H9 (cell line): ENCODE results near the gene ASB4. TPM values are rescaled to one million over a fixed set of nuclear protein-coding genes. Genes with fewer than 3 reads are reported as not detected.

ENCODE experiments used
- DNase-seq: peaks from one replicate; pipeline ENCODE4 v3.0.0-alpha.2; 2017
- H2AFZ ChIP-seq: one replicate; pipeline ENCODE4 v1.6.1; 2013; ENCODE audit warnings: mild to moderate bottlenecking, low read length, control low read depth, moderate library complexity
- H2AK5ac ChIP-seq: 2 replicates; pipeline ENCODE4 v1.6.1; 2013; ENCODE audit warnings: low read length, control low read depth, mixed read lengths; ENCODE audit not compliant: insufficient read length
- H2BK120ac ChIP-seq: one replicate; pipeline ENCODE4 v1.6.1; 2013; ENCODE audit warnings: low read depth, mild to moderate bottlenecking, low read length, control low read depth, inconsistent platforms; ENCODE audit not compliant: poor library complexity, severe bottlenecking
- H2BK12ac ChIP-seq: 2 replicates; pipeline ENCODE4 v1.6.1; 2013; ENCODE audit warnings: low read length, control low read depth, mixed read lengths, low read depth; ENCODE audit not compliant: insufficient read length
- H2BK15ac ChIP-seq: 2 replicates; pipeline ENCODE4 v1.6.1; 2013; ENCODE audit warnings: low read depth, low read length, control low read depth
- H2BK20ac ChIP-seq: one replicate; pipeline ENCODE4 v1.6.1; 2013; ENCODE audit warnings: low read depth, mild to moderate bottlenecking, low read length, control low read depth, inconsistent platforms; ENCODE audit not compliant: poor library complexity, severe bottlenecking
- H2BK5ac ChIP-seq: 2 replicates; pipeline ENCODE4 v1.6.1; 2013; ENCODE audit warnings: low read length, control low read depth, mixed read lengths; ENCODE audit not compliant: insufficient read length
- H3K14ac ChIP-seq: 2 replicates; pipeline ENCODE4 v1.6.1; 2013; ENCODE audit warnings: low read length, control low read depth; ENCODE audit not compliant: insufficient read depth
- H3K18ac ChIP-seq: 2 replicates; pipeline ENCODE4 v1.6.1; 2013; ENCODE audit warnings: low read depth, mild to moderate bottlenecking, mixed read lengths, low read length, control low read depth; ENCODE audit not compliant: insufficient read length
- H3K23ac ChIP-seq: 2 replicates; pipeline ENCODE4 v1.6.1; 2013; ENCODE audit warnings: low read length, control low read depth, mixed read lengths, low read depth; ENCODE audit not compliant: insufficient read length
- H3K23me2 ChIP-seq: 2 replicates; pipeline ENCODE4 v1.6.1; 2013; ENCODE audit warnings: low read depth, mild to moderate bottlenecking, mixed read lengths, low read length, control low read depth; ENCODE audit not compliant: insufficient read length, poor library complexity, severe bottlenecking
- H3K27ac ChIP-seq: 2 replicates; pipeline ENCODE4 v1.5.1; 2013; ENCODE audit warnings: low read length, control low read depth, mixed read lengths, low read depth; ENCODE audit not compliant: insufficient read length
- H3K27me3 ChIP-seq: 2 replicates; pipeline ENCODE4 v1.6.1; 2013; ENCODE audit warnings: low read length, control low read depth, inconsistent platforms; ENCODE audit not compliant: insufficient read depth
- H3K4ac ChIP-seq: 2 replicates; pipeline ENCODE4 v1.6.1; 2013; ENCODE audit warnings: low read depth, mild to moderate bottlenecking, control low read depth, inconsistent platforms, low read length, moderate library complexity
- H3K4me1 ChIP-seq: 2 replicates; pipeline ENCODE4 v1.6.1; 2013; ENCODE audit warnings: low read length, control low read depth, inconsistent platforms; ENCODE audit not compliant: insufficient read depth
- H3K4me2 ChIP-seq: 2 replicates; pipeline ENCODE4 v1.6.1; 2013; ENCODE audit warnings: low read length, control low read depth, mixed read lengths; ENCODE audit not compliant: insufficient read length, insufficient read depth
- H3K56ac ChIP-seq: 2 replicates; pipeline ENCODE4 v1.6.1; 2013; ENCODE audit warnings: low read depth, mild to moderate bottlenecking, mixed read lengths, low read length, control low read depth; ENCODE audit not compliant: insufficient read length
- H3K79me1 ChIP-seq: 2 replicates; pipeline ENCODE4 v1.6.1; 2013; ENCODE audit warnings: low read depth, mild to moderate bottlenecking, moderate library complexity, low read length, control low read depth, inconsistent platforms; ENCODE audit not compliant: insufficient read depth, poor library complexity, severe bottlenecking
- H3K79me2 ChIP-seq: 2 replicates; pipeline ENCODE4 v1.6.1; 2013; ENCODE audit warnings: low read length, control low read depth, inconsistent platforms; ENCODE audit not compliant: insufficient read depth
- H3K9ac ChIP-seq: 2 replicates; pipeline ENCODE4 v1.6.1; 2013; ENCODE audit warnings: low read length, control low read depth, mixed read lengths; ENCODE audit not compliant: insufficient read length; ENCODE audit errors: extremely low read depth
- H3K9me3 ChIP-seq: one replicate; pipeline ENCODE4 v1.6.1; 2013; ENCODE audit warnings: low read depth, low read length, inconsistent platforms; ENCODE audit not compliant: control insufficient read depth
- H3T11ph ChIP-seq: one replicate; pipeline ENCODE4 v1.6.1; 2013; ENCODE audit warnings: mild to moderate bottlenecking, low read length, control low read depth, inconsistent platforms
- H4K20me1 ChIP-seq: one replicate; pipeline ENCODE4 v1.6.1; 2013; ENCODE audit not compliant: control insufficient read depth, insufficient read length, insufficient read depth
- H4K5ac ChIP-seq: 2 replicates; pipeline ENCODE4 v1.6.1; 2013; ENCODE audit warnings: low read depth, mild to moderate bottlenecking, mixed read lengths, low read length, control low read depth; ENCODE audit not compliant: insufficient read length
- H4K8ac ChIP-seq: replicated peaks from 2 replicates; pipeline ENCODE4 v1.6.1; 2013; ENCODE audit warnings: low read length, control low read depth, mixed read lengths, low read depth; ENCODE audit not compliant: insufficient read length
- H4K91ac ChIP-seq: 2 replicates; pipeline ENCODE4 v1.6.1; 2013; ENCODE audit warnings: low read depth, mild to moderate bottlenecking, moderate library complexity, mixed read lengths, low read length, control low read depth; ENCODE audit not compliant: insufficient read length
- H3K27ac Mint-ChIP-seq, 3 experiments: 2 replicates in 2 of 3; 3 replicates in 1 of 3; pipeline ENCODE4 v1.8.0; 2020 to 2021; ENCODE audit warnings: mixed read lengths in 3 of 3, mild to moderate bottlenecking in 1 of 3, moderate library complexity in 1 of 3
- H3K27me3 Mint-ChIP-seq: 2 replicates; pipeline ENCODE4 v1.8.0; 2021; ENCODE audit warnings: low read depth, mild to moderate bottlenecking, moderate library complexity, mixed read lengths
- H3K36me3 Mint-ChIP-seq, 3 experiments: 2 replicates in 2 of 3; 3 replicates in 1 of 3; pipeline ENCODE4 v1.8.0; 2020 to 2021; ENCODE audit warnings: low read depth in 3 of 3, mixed read lengths in 3 of 3; ENCODE audit not compliant: insufficient read depth in 1 of 3
- H3K4me1 Mint-ChIP-seq, 2 experiments: 2 replicates each; pipeline ENCODE4 v1.8.0; 2020; ENCODE audit warnings: mixed read lengths in 2 of 2
- H3K4me3 Mint-ChIP-seq, 2 experiments: 2 replicates in 1 of 2; 3 replicates in 1 of 2; pipeline ENCODE4 v1.8.0; 2020 to 2021; ENCODE audit warnings: mild to moderate bottlenecking in 2 of 2, mixed read lengths in 2 of 2, moderate library complexity in 1 of 2
- H3K9me3 Mint-ChIP-seq, 2 experiments: 2 replicates in 1 of 2; 3 replicates in 1 of 2; pipeline ENCODE4 v1.8.0; 2020; ENCODE audit warnings: mild to moderate bottlenecking in 2 of 2, mixed read lengths in 2 of 2, moderate library complexity in 1 of 2
- WGBS: extraction: QIAGEN DNeasy Blood & Tissue Kit; methylation state at CpG from one replicate; pipeline ENCODE4 v1.1.7; 2013; ENCODE audit warnings: missing lambda C conversion rate, low lambda C conversion rate, mixed read lengths; ENCODE audit not compliant: insufficient read length; ENCODE audit errors: extremely low coverage; 5-methylcytosine and 5-hydroxymethylcytosine counted together
- total RNA-seq: library from RNA; stranded (reverse); gene quantifications from 2 replicates; pipeline ENCODE4 v1.2.1, GENCODE V29; 2021
- TF ChIP-seq, protein P1 (sequence below): fragments of 200-600 bp; sonication (generic); conservative IDR thresholded peaks from 3 replicates; pipeline ENCODE4 v1.8.0; 2021; ENCODE audit warnings: antibody characterized with exemption, mild to moderate bottlenecking

ASB4 gene
- total RNA-seq, 1 experiment from 2014 or later, result not detected

- no peak overlapping the region for H2BK15ac ChIP-seq
These were observed 49.9 kb downstream of the ASB4 start for GRCh38 chr7:95535662-95536061.

More at GRCh38 chr7:95535662-95536061, 49.9 kb downstream of the ASB4 start:
- H3K27ac Mint-ChIP-seq, result no peak overlapping the region
- H2BK5ac ChIP-seq, result no peak overlapping the region
- no peak overlapping the region for H4K8ac ChIP-seq
- H3K27ac ChIP-seq, result no peak overlapping the region
- TF ChIP-seq, protein P1, sequence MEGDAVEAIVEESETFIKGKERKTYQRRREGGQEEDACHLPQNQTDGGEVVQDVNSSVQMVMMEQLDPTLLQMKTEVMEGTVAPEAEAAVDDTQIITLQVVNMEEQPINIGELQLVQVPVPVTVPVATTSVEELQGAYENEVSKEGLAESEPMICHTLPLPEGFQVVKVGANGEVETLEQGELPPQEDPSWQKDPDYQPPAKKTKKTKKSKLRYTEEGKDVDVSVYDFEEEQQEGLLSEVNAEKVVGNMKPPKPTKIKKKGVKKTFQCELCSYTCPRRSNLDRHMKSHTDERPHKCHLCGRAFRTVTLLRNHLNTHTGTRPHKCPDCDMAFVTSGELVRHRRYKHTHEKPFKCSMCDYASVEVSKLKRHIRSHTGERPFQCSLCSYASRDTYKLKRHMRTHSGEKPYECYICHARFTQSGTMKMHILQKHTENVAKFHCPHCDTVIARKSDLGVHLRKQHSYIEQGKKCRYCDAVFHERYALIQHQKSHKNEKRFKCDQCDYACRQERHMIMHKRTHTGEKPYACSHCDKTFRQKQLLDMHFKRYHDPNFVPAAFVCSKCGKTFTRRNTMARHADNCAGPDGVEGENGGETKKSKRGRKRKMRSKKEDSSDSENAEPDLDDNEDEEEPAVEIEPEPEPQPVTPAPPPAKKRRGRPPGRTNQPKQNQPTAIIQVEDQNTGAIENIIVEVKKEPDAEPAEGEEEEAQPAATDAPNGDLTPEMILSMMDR, result no peak
- H3K14ac ChIP-seq, result no peak overlapping the region
- no peak overlapping the region for H3K23ac ChIP-seq
- H3K9me3 Mint-ChIP-seq, result no peaks in the 10 kb centered on the region; a peak in 1 of 5 replicates
- H3K27me3 Mint-ChIP-seq, result peaks cover 14% of the 10 kb centered on the region
- no peaks in the 10 kb centered on the region for H3K27me3 ChIP-seq
- H3T11ph ChIP-seq, result no peak overlapping the region
- H2AK5ac ChIP-seq, result no peak overlapping the region
- no peak overlapping the region for H3K4me2 ChIP-seq
- H3K56ac ChIP-seq, result no peak overlapping the region
- no CpG with 5 or more reads among the region's 1 CpG for WGBS
- no peaks in the 10 kb centered on the region for H3K23me2 ChIP-seq
- H3K79me1 ChIP-seq, result no peaks in the 10 kb centered on the region
- H3K36me3 Mint-ChIP-seq, result no peaks in the 10 kb centered on the region
- H3K4ac ChIP-seq, result no peak overlapping the region
- H2BK12ac ChIP-seq, result no peak overlapping the region
- H3K9me3 ChIP-seq, result no peaks in the 10 kb centered on the region
- no peak overlapping the region for H3K18ac ChIP-seq
- H2AFZ ChIP-seq, result no peak overlapping the region
- no peak overlapping the region for H2BK120ac ChIP-seq
- H3K9ac ChIP-seq, result no peak overlapping the region
- no peaks in the 10 kb centered on the region for H4K20me1 ChIP-seq
- no peak overlapping the region for H2BK20ac ChIP-seq
- no peak overlapping the region for H4K91ac ChIP-seq
- no peak overlapping the region for H4K5ac ChIP-seq
- H3K4me1 ChIP-seq, result no peaks in the 10 kb centered on the region
- no peaks in the 10 kb centered on the region for H3K79me2 ChIP-seq
- H3K4me1 Mint-ChIP-seq, result no peaks in the 10 kb centered on the region
- no peak overlapping the region for H3K4me3 Mint-ChIP-seq
- no peak for DNase-seq
